SKM-1 (cell line): Measurements from ENCODE around the gene ITK.

Source experiments
- DNase-seq: peaks from one replicate; lab custom pipeline; 2025; ENCODE audit not compliant: unreplicated experiment; lab: John Stamatoyannopoulos, UW

The ITK gene

DNA sequence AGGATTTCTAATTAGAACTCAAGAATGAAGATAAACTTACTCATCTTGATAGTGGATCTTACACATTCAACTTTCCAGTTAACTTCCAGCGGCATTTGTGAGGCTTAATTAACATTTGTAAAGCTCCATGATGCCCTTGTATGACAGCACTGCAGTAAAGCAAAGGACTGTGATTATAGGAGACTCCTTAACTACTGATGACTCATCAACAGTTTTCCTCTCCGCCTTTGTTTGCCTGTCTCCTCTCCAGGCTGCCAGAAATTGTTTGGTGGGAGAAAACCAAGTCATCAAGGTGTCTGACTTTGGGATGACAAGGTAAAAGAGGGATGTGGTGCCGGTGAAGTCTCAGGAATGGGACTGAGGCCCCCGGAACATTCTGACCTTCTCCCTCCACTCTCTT is 64.8 kb downstream of the ITK start:
- DNase-seq, result no peak

DNA sequence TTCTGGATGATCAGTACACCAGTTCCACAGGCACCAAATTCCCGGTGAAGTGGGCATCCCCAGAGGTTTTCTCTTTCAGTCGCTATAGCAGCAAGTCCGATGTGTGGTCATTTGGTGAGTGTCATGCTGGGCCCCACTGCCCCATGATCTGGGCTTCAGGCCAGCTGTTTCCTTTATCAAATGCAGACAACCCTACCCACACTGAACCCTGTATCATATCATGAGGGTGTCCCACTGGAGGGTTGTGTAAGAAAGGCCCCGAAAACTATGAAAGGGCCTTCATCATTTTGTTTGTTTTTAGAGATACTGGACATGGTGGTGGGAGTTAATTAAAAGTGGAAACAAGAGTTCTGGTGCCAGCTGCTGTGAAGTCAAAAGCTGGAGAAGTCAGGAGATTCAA is 65.2 kb downstream of the ITK start:
- DNase-seq, result no peak

DNA sequence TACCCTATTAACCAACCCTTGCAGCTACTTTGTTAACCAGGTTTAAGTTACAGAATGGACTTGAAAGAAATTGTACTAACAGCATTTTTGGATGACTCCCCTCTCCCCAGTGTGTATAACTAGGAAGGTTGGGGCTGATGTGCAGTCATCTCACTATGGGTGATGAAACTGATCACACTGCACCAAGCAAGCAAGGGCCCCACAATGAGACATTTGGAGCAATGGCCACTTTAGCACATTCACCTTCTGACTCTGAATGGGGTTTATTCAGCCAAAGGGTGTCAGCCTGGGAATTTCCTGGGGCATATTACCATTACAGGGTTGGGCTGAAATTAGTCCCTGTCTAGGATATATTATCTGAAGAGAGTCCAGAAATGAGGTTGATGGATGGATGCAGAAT is 66.6 kb downstream of the ITK start:
- DNase-seq, result no peak

DNA sequence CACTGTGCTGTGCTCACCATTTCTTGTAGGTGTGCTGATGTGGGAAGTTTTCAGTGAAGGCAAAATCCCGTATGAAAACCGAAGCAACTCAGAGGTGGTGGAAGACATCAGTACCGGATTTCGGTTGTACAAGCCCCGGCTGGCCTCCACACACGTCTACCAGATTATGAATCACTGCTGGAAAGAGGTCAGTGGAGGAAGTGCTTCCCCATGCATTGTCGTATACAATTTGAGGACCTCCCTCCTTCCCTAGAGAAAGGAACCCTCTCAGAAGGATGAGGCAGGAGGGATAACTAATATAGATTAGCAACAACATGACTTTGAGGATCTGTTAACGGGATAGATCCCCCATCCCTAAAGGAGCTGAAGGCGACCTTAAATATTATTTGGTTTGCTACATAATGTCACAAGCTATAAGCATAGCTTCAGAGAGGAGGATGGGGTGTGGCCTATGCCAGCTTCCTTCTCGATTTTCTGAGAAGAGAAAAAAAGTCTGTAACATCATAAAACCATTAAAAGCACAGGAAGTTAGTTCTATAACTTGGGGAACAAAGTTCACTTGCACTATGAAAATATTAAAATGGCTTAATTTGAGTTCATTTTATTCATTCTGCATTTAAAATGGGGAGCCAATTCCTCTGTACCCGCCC is 68.3 kb downstream of the ITK start:
- no peak for DNase-seq

DNA sequence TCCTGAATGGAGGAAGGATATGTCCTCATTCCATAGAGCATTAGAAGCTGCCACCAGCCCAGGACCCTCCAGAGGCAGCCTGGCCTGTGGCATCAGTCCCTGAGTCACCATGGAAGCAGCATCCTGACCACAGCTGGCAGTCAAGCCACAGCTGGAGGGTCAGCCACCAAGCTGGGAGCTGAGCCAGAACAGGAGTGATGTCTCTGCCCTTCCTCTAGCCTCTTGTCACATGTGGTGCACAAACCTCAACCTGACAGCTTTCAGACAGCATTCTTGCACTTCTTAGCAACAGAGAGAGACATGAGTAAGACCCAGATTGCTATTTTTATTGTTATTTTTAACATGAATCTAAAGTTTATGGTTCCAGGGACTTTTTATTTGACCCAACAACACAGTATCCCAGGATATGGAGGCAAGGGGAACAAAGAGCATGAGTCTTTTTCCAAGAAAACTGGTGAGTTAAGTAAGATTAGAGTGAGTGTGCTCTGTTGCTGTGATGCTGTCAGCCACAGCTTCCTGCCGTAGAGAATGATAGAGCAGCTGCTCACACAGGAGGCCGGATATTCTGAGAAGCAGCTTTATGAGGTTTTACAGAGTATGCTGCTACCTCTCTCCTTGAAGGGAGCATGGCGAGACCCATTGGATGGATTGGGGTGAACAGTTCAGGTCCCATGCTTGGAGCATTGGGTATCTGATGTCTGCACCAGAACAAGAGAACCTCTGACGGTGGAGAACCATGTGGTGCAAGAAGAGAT is 72.2 kb downstream of the ITK start:
- DNase-seq, result no peak

DNA sequence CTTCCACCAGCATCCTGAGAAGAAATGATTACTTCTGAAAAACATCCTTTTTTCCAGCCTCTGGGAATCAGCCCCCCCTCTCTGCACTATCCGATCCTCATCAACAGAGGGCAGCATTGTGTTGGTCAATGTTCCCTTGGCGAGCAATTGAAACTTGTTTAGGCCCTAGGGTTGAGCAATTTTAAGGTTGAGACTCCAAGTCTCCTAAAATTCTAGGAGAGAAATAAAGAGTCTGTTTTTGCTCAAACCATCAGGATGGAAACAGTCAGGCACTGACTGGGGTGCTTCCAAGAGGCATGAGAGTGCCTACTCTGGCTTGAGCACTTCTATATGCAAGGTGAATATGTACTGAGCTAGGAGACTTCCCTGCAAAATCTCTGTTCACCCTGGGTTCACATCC is 72.9 kb downstream of the ITK start:
- peak; percentile 36 for DNase-seq

DNA sequence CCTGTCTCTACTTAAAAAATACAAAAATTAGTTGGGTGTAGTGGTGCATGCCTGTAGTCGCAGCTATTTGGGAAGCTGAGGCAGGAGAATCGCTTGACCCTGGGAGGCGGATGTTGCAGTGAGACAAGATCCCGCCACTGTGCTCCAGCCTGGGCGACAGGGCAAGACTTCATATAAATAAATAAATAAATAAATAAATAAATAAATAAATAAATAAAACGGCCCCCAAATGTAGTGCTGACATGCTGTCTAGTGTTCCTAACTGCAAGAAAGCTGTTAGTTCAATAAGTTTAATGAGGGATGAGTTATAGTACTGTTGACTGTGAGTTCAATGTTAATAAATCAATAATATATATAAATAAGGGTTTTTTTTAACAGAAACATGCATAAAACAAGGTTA is 77.8 kb downstream of the ITK start:
- DNase-seq, result no peak

DNA sequence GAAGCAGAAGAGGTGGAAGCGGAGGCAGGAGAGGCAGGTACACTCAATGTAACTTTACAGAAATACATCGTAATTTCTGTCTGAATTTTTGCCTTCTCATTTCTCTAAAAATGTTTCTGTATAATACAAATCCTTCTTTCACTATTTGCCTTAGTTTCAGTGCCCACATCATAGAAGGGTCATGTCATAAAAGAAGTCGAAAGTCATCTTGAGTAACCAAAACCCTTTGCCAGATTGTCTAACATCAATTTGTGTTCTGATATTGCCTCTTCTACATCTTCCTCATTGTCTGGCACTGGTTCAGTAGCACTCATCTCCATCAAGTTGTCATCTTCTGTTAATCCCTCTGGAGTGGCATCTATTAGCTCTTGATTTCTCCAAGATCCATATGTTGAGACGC is 79.1 kb downstream of the ITK start:
- no peak for DNase-seq

DNA sequence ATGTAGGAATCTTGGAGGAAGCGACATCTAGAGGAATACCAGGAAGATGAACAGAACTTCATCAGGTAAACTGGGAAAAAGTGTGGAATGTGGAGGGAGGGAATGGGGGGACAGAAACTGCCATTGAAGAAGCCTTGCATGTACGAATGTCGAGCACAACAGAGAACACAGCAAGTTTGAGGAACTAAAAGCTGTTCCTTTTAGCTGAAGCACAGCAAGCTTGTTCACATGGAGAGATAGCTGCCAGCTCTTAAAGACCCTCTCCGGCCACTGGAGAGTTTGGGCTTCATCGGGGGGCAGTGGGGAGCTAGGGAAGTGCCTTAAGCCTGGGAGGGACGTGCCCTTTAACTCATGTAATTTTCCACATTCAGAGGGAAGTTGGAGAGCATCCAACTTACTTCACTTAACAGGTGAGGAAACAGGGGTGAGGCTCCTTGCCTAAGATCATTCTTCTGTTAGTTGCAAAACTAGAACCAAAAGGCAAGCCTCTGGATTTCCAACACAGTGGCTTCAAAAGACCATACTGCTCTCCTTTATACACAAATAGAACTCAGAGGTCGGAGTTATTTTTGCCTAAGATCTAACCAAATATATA is 83.0 kb downstream of the ITK start:
- DNase-seq, result peak; percentile 56

DNA sequence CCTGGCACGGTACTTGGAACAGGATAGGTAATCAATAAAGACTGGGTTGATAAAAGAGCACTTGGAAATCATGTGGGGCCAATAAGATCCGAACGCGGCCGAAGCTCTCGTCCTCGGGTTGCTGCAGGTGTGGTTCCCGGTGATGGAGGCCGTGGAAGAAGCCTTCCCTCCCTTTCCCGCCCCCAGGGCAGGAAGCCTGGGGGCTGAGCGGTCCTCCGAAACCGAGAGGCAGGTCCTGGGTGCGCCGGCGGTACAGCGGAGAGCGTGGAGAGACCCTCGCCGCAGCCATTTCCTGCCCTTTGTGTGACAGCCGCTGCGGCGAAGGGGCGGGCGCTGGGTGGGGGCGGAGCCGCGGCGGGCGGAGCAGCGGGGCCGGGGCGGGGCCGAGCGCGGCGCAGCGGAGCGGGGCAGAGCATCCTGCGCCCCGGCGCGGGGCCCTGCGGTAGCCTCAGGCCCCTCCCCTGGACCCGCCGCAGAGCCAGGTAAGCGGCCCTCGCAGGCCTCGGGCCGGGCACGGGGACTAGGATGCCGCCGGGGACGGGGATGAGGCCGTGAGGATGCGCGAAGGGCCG is 85.2 kb downstream of the ITK start, which contains the start of gene CYFIP2:
TSS of gene CYFIP2 (plus strand) at position 410 of the 572 bp plus-strand sequence. CDS start 19,239 bp downstream, outside the sequence.
- peak; percentile 29 for DNase-seq

DNA sequence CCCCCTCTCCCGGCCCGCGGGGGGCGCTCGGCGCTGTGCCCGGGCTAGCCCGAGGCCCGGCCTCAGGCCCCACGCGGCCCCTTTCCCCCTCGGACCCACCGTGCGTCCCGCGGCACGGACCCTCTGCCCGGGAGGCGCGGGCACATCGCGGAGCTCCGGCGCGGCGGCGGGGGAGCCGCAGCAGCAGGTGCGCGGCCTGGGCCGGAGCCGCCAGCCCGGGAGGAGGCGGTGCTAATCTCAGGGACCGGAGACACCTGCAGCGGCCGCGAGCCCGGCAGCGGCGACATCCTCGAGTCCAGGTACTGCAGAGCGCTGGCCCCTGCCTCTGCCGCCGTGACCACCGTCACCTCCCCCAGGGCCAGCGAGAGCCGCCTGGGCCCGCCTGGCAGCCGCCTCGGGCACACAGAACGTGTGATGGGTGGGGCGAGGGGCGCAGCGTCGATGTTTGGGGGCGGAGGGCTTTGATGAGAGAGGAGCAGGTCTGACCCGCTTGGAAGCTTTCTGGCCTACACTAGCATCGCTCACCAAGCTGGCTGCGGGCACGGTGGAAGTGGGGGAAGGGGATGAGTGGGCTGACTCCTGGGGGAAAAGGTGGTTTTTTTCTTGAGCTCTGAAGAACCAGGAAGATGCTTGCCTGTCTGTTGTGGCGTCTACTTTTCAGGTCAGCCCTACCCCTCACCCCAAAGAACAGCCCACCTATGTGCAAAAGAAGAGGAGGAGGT is 85.8 kb downstream of the ITK start:
- DNase-seq, result no peak

DNA sequence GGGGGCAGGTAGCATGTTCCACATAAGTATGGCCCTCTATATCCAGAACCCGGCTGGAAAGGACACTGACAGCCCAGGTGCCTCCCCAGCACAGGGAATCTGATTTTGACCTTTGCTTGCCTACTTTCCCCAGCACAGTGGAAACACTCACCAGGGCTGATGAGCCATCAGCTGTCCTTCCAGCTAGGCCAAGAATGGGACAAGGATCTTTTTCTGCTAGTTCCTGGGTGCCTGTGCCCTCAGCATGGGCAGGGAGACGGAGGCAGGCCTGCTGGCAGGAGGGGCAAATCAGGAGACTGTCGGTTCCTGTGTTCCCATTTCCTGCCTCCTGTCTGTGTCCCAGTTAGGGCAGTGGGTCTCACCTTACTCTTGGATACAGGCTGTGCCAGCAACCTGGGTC is 86.4 kb downstream of the ITK start:
- DNase-seq, result no peak

DNA sequence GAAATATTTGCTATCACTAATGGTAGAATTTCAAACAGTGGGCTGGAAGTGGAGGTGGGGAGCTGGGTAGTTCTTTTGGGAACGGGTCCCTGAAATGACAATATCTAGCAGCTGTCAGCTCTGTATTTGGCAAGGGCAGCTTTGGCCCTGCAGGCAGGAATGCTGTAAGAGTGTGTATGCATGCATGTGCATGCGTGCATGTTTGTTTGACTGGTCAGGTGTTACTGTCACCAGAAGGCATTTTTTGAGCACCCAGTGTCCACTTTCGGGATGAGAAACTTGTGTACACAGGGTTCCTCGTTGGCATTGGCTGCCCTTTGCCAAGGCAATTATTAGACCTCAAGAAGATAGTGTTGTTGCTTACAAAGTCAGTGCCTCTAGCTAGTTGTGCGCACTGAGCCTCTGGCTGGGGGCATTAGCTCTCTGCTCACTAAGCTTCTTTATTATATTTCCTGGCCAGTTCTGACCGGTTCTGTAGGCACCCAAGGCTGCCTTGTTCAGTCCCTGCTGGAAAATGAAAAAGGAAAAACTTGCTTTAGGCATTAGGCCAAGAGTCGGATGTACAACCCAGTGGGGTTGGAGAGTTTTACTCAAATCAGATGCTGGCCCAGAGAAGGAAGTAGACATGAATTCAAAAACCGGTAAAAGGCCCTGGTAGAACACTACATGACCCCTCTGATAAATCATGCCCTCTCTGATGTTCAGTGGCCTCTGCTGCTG is 87.3 kb downstream of the ITK start:
- DNase-seq, result no peak

DNA sequence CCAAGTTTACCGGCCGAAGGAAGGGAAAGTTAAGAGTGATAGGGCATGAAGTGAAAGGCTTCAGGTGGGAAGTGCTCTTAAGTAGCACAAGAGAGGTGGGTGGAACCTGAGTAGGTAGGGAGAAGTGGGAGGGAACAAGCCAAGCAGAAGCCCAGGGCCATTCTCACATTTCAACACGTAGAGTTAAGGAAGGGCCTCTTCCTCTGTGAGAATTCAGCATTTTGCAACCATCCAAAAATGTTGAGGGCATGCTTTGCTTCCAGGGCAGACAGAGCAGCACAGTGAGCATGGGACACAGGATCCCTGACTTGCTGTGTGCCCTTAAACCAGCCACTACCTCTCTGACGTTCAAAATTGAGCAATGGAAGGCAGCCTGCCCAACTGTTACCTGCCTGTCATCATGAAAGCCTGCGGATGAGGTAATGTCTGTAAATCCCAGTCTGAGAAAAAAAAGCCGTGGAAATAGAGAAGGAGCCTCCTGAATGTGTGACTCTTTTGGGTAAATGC is 88.6 kb downstream of the ITK start:
- DNase-seq, result peak; percentile 80

DNA sequence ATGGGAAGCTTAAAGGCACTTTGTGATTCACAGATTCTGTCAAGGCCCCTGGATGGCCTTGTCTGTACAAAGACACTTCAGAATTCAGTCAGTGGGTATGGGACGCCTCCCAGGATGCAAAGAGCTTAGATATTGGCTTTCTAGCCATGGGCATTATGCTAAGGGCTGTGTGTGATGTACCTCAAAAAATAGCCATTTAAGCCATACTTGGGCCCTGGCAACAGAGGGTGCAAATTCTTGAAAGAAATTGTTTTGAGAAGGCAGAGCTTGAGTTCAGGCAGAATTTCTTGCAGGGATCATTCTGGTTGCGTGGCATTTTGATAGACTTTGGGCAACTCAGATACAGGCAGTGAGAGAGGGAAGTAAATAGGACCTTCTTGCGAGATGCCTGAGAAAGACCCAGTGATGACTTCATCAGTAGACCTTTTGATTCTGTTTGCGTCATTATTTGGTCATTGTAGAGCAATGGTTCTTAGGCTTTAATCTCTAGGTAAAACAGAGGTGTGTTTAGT is 89.2 kb downstream of the ITK start:
- DNase-seq, result peak; percentile 22

DNA sequence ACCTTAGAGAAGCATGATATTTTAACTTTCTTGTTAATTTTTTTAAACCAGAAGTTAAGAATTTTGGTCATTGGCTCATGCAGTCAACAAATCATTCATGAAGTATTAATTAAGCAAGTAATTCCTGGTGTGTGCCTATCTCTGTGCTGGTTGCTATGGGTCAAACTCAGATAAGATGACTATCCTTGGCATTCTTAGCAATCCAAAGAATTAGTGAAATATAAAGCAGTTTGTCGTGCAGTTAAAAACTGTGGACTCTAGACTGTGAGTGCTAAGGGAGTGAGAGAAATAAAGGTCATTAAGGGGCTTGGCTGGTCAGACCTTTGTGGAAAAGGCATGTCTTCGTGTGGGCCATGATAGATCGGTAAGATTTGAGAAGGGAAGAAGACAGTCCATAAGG is 90.1 kb downstream of the ITK start:
- no peak for DNase-seq

DNA sequence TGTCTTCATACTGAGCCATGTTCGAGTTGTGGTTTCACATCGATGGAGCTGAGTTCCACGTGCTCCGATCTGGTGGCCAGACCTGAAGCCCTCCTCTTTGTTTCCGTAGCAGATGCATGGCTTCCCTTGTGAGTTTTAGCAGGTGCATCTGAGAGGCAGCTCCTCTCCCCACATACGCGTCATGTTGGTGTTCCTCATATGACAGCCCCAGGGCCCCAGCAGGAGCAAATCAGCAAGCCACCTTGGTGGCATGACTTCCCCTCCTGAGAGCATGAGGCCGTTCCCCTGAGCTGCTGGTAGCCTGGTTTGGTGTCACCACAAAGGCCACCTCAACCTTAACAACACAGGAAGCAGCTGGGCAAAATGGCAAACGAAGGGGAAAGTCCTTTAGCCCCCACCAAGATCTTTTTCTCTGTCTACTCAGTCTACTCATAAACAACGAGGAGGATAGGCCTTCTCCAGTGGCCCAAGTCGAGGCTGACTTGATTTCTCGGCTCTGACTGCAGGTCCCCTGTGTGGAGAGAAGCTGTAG is 91.2 kb downstream of the ITK start:
- DNase-seq, result peak; percentile 68

DNA sequence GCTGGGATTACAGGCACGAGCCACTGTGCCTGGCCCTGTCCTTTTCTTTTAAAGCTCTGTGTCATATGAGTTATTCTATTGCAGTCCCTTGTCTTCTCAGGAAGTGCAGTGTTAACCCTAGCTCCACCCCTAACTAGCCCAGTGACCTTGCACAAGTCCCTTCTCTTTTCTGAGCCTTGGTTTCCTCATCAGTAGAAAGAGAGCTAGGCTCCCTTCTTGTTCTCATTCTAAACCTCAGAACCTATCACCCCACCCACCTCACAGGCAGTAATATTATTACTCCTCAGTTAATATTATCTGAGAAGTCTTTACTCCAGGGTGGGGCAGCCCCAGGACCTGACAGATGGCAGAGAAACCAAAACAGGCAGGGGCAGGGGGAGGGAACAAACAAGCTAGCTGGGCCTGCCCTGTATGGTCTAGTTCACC is 92.5 kb downstream of the ITK start:
- peak; percentile 86 for DNase-seq

DNA sequence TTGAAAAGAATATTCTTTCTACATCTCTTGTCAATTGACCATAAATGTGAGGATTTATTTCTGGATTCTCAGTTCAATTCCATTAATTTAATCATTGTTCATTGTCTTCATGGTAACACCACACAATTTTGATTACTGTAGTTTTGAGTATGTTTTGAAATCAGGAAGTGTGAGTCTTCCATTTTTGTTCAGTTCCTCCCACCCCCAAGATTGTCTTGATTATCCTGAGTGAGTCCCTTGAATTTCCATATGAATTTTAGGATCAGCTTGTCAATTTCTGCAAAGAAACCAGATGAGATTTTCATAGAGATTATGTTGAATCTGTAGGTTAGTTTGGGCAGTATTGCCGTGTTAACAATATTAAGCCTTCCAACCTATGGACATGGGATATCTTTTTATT is 94.8 kb downstream of the ITK start:
- DNase-seq, result no peak
